ENCODE measurements around the gene SPP1.

- no peak for TF ChIP-seq CTCF (IDR thresholded peaks at IDR 0.05)
- TF ChIP-seq EP300 (IDR thresholded peaks at IDR 0.05) = no peak
- TF ChIP-seq POLR2AphosphoS5 (IDR thresholded peaks at IDR 0.05) = no peak
These were observed 30.4 kb downstream of the SPP1 start for GRCh38 chr4:88005946-88006345.

All from gastroesophageal sphincter (tissue), 3 donors.